ENCODE measurements around the gene LIF.
A peak's percentile ranks its signal among the peaks of the same experiment; 100 is the strongest.
"Not testable (repeated sequence)": the region's sequence is repeated elsewhere in the genome, so short reads cannot be mapped to it uniquely, and the experiment has no call there.

Gene LIF

GRCh38 chr22:30217698-30218560 is 28.6 kb downstream of the LIF start:
- DNase-seq (ENCODE audit: low read depth) = peak; percentile 53
- no peak overlapping the region for H3K4me3 ChIP-seq (ENCODE audit: low read length)
- TF ChIP-seq CTCF (conservative IDR thresholded peaks at IDR 0.05; ENCODE audit: low read length) = no peak

GRCh38 chr22:30216710-30217109 is 29.8 kb downstream of the LIF start:
- no peak overlapping the region for H3K4me3 ChIP-seq (ENCODE audit: low read length)
- no peak for DNase-seq (ENCODE audit: low read depth)
- no peak for TF ChIP-seq CTCF (conservative IDR thresholded peaks at IDR 0.05; ENCODE audit: low read length)

- DNase-seq (ENCODE audit: low read depth); H3K4me3 ChIP-seq (ENCODE audit: low read length): not testable (repeated sequence)
Observed at GRCh38 chr22:30216272-30216671, 30.3 kb downstream of the LIF start.

GRCh38 chr22:30214703-30215407 is 31.7 kb downstream of the LIF start:
- TF ChIP-seq CTCF (conservative IDR thresholded peaks at IDR 0.05; ENCODE audit: low read length) = no peak
- no peak for DNase-seq (ENCODE audit: low read depth)
- no peak overlapping the region for H3K4me3 ChIP-seq (ENCODE audit: low read length)

- DNase-seq (ENCODE audit: low read depth) = peak; percentile 87
- no peak overlapping the region for H3K4me3 ChIP-seq (ENCODE audit: low read length)
Observed at GRCh38 chr22:30212996-30213441, 33.5 kb downstream of the LIF start.

GRCh38 chr22:30212363-30212995 is 34.1 kb downstream of the LIF start:
- no peak overlapping the region for H3K4me3 ChIP-seq (ENCODE audit: low read length)
- DNase-seq (ENCODE audit: low read depth) = peak; percentile 92
- TF ChIP-seq CTCF (conservative IDR thresholded peaks at IDR 0.05; ENCODE audit: low read length) = peak; percentile 30; the same call in 1 of the 2 replicates

More at GRCh38 chr22:30212996-30213441, 33.5 kb downstream of the LIF start:
- TF ChIP-seq CTCF (conservative IDR thresholded peaks at IDR 0.05; ENCODE audit: low read length) = no peak

- no peak overlapping the region for H3K4me3 ChIP-seq (ENCODE audit: low read length)
- TF ChIP-seq CTCF (conservative IDR thresholded peaks at IDR 0.05; ENCODE audit: low read length) = no peak
- DNase-seq (ENCODE audit: low read depth) = no peak
Observed at GRCh38 chr22:30211124-30211820, 35.3 kb downstream of the LIF start.
